Type B pancreatic cell (in vitro differentiated cells): ENCODE results near the gene EIF4E. TPM values are rescaled to one million over a fixed set of nuclear protein-coding genes. Genes with fewer than 3 reads are reported as not detected.

Experiments used
- DNase-seq: peaks from one replicate; pipeline ENCODE4 v3.0.0; 2021; ENCODE audit warnings: mixed read lengths; ENCODE audit not compliant: unreplicated experiment; ENCODE audit errors: extremely low spot score
- H3K27ac Mint-ChIP-seq: 2 replicates; pipeline ENCODE4 v1.8.0; 2021; ENCODE audit warnings: mild to moderate bottlenecking, mixed read lengths
- H3K27me3 Mint-ChIP-seq: 2 replicates; pipeline ENCODE4 v1.8.0; 2021; ENCODE audit warnings: mixed read lengths
- H3K36me3 Mint-ChIP-seq: 2 replicates; pipeline ENCODE4 v1.8.0; 2021; ENCODE audit warnings: mixed read lengths
- H3K4me1 Mint-ChIP-seq: one replicate; pipeline ENCODE4 v1.8.0; 2021; ENCODE audit warnings: mixed read lengths; ENCODE audit not compliant: unreplicated experiment
- H3K4me3 Mint-ChIP-seq: 2 replicates; pipeline ENCODE4 v1.8.0; 2021; ENCODE audit warnings: mild to moderate bottlenecking, mixed read lengths
- H3K9me3 Mint-ChIP-seq: 2 replicates; pipeline ENCODE4 v1.8.0; 2021; ENCODE audit warnings: mixed read lengths
- total RNA-seq: library from RNA; stranded (reverse); gene quantifications from 2 replicates; pipeline ENCODE4 v1.2.1, GENCODE V29; 2021; ENCODE audit warnings: low replicate concordance
- TF ChIP-seq, protein P1 (sequence below): fragments of 200-600 bp; sonication (generic); conservative IDR thresholded peaks from 2 replicates; pipeline ENCODE4 v1.5.0; 2021; ENCODE audit warnings: antibody characterized with exemption, mild to moderate bottlenecking

Gene EIF4E
- total RNA-seq, 1 donor from 2014 or later, result 93.9 TPM

- H3K4me3 Mint-ChIP-seq, result no peak overlapping the region
- H3K4me1 Mint-ChIP-seq, result peaks cover 21% of the 10 kb centered on the region
- H3K27ac Mint-ChIP-seq, result no peak overlapping the region
- H3K27me3 Mint-ChIP-seq, result no peaks in the 10 kb centered on the region
- DNase-seq, result no peak
- TF ChIP-seq, protein P1, sequence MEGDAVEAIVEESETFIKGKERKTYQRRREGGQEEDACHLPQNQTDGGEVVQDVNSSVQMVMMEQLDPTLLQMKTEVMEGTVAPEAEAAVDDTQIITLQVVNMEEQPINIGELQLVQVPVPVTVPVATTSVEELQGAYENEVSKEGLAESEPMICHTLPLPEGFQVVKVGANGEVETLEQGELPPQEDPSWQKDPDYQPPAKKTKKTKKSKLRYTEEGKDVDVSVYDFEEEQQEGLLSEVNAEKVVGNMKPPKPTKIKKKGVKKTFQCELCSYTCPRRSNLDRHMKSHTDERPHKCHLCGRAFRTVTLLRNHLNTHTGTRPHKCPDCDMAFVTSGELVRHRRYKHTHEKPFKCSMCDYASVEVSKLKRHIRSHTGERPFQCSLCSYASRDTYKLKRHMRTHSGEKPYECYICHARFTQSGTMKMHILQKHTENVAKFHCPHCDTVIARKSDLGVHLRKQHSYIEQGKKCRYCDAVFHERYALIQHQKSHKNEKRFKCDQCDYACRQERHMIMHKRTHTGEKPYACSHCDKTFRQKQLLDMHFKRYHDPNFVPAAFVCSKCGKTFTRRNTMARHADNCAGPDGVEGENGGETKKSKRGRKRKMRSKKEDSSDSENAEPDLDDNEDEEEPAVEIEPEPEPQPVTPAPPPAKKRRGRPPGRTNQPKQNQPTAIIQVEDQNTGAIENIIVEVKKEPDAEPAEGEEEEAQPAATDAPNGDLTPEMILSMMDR, result no peak
- H3K36me3 Mint-ChIP-seq, result peaks cover 31% of the 10 kb centered on the region
- no peaks in the 10 kb centered on the region for H3K9me3 Mint-ChIP-seq
These were observed 25.0 kb downstream of the EIF4E start for GRCh38 chr4:98903963-98904362.

DNA sequence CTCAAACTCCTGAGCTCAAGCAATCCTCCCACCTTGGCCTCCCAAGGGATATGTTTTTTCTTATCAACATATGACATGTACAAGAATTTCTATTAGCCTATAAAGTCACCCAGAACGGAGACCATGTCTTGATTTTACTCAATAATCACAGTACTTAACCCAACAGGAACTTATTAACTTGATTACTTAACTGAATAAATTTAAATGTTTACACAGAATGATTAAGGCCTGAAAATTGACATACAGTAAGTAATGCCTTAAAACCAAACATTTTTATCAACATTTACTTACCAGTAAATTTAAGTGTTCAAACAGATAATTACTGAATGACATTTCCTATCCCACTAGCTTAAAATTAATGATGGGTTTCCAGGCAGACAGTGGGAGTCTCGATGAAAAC is 25.4 kb downstream of the EIF4E start:
- H3K4me1 Mint-ChIP-seq, result peaks cover 17% of the 10 kb centered on the region
- H3K36me3 Mint-ChIP-seq, result peaks cover 30% of the 10 kb centered on the region
- H3K9me3 Mint-ChIP-seq, result no peaks in the 10 kb centered on the region
- H3K27me3 Mint-ChIP-seq, result no peaks in the 10 kb centered on the region
- no peak overlapping the region for H3K4me3 Mint-ChIP-seq
- TF ChIP-seq, protein P1, result no peak
- H3K27ac Mint-ChIP-seq, result no peak overlapping the region
- DNase-seq, result no peak

DNA sequence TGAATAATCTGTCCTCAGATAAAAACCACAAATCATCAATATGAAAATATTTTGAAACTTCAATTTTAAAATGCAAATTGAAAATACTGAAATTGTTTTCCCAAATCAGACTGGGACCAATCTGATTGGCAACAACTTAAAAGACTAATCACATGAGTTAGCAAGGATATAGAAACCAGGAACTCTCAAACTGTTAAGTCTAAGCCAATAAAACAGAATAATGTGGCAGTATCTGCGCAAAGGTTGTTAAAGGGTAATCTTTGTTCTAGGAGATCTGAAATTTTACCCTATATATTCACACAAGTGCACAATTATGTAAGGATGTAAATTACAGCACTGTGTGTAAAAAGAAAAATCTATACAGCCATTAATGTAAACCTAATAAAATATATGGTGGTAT is 29.7 kb downstream of the EIF4E start:
- Mint-ChIP-seq H3K36me3 (peaks cover 52% of the 10 kb centered on the region), H3K9me3 (no peaks in the 10 kb centered on the region), H3K27ac (no peak overlapping the region), H3K4me1 (no peaks in the 10 kb centered on the region), H3K27me3 (no peaks in the 10 kb centered on the region), H3K4me3 (no peak overlapping the region)
- TF ChIP-seq, protein P1, result no peak
- no peak for DNase-seq

DNA sequence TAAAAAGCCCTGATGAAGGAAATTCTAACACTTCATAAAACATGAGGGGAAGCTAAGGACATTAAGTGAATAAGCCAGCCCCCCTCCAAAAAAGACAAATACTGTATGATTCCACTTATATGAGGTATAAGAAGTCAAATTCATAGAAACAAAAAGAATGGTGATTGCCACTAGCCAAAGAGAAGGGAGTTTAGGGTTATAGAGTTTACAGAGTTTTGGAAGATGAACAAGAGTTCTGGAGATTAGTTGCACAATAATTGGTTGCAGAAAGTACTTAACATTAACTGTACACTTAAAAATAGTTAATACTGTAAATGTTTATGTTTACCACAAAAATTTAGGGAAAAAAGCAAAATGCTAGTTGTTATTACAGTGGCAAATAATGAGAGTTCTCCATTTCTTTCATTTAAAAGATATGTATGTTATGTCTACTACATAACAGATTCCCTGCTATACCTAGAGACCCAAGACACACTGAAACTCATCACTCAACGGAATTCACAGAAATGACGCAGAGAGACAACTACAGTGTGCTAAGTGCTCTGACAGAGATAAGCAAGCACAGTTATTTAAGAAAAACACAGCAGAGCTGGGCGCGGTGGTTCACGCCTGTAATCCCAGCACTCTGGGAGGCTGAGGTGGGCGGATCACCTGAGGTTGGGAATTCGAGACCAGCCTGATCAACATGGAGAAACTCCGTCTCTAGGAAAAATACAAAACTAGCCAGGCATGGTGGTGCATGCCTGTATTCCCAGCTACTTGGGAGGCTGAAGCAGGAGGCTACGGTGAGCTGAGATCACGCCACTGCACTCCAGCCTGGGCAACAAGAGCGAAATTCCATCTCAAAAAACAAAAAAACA is 37.2 kb downstream of the EIF4E start:
- peaks cover 8% of the 10 kb centered on the region for H3K9me3 Mint-ChIP-seq
- no peaks in the 10 kb centered on the region for H3K4me1 Mint-ChIP-seq
- TF ChIP-seq, protein P1, result no peak
- DNase-seq, result no peak
- H3K4me3 Mint-ChIP-seq, result no peak overlapping the region
- no peak overlapping the region for H3K27ac Mint-ChIP-seq
- H3K36me3 Mint-ChIP-seq, result peaks cover 51% of the 10 kb centered on the region
- H3K27me3 Mint-ChIP-seq, result no peaks in the 10 kb centered on the region

DNA sequence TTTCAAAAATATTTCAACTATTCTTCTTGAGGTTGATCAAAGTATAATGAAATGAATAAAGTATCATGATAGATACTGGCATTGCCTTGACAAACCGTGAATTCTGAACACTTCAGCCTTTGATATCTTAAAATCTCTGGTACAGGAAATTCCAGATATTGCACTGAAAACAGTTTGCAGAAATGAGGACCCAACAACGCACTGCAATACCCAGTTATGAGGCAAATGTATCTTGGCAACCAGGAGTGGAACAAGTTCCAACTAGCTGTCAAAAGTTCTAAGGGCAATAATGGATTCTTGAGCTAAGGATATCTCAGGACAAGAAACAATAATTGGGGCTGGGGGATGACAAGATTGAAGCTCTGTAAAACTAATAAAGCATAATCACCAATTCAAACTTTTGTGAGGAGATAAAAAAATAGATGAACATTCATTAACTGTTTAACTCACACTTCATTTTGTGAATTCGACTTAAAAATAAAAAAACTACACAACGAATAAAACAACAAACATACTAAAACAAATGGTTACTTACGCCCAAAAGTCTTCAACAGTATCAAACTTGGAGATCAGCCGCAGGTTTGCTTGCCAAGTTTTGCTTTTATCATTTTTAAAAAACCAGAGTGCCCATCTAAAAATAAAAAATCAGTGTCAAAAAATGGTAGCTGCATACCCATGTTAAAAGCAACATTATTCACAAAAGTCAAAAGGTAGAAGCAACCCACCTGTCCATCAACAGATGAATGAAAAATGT is 38.1 kb downstream of the EIF4E start:
- TF ChIP-seq, protein P1, result no peak
- H3K27ac Mint-ChIP-seq, result no peak overlapping the region
- H3K4me1 Mint-ChIP-seq, result no peaks in the 10 kb centered on the region
- no peak for DNase-seq
- H3K4me3 Mint-ChIP-seq, result no peak overlapping the region
- peaks cover 52% of the 10 kb centered on the region for H3K36me3 Mint-ChIP-seq
- peaks cover 8% of the 10 kb centered on the region for H3K9me3 Mint-ChIP-seq
- H3K27me3 Mint-ChIP-seq, result no peaks in the 10 kb centered on the region
